Colonic mucosa (tissue), 4 donors: ENCODE data around the gene PRKCQ. TPM values are rescaled to one million over a fixed set of nuclear protein-coding genes. Genes with fewer than 3 reads are reported as not detected.

Source experiments
- DNase-seq: peaks from one replicate; pipeline ENCODE4 v3.0.0-alpha.2; 2020
- H3K27ac ChIP-seq: fragments of 200-600 bp; one replicate; pipeline ENCODE4 v1.8.0; 2021
- H3K27me3 ChIP-seq: fragments of 200-600 bp; one replicate; pipeline ENCODE4 v1.8.0; 2021
- H3K36me3 ChIP-seq: fragments of 200-600 bp; one replicate; pipeline ENCODE4 v1.8.0; 2021
- H3K4me1 ChIP-seq: fragments of 200-600 bp; one replicate; pipeline ENCODE4 v1.8.0; 2021; ENCODE audit warnings: mild to moderate bottlenecking
- H3K4me3 ChIP-seq: fragments of 200-600 bp; one replicate; pipeline ENCODE4 v1.8.0; 2021
- H3K9ac ChIP-seq, 2 donors: one replicate each; pipeline ENCODE4 v1.7.0; 2013; ENCODE audit warnings: control low read depth in 2 of 2, low read depth in 2 of 2, low read length in 2 of 2
- H3K9me3 ChIP-seq: fragments of 200-600 bp; one replicate; pipeline ENCODE4 v1.8.0; 2021
- CTCF ChIP-seq: fragments of 200-600 bp; IDR thresholded peaks from one replicate; pipeline ENCODE4 v1.8.0; 2022; ENCODE audit warnings: antibody characterized with exemption, mild to moderate bottlenecking
- intact Hi-C: fragments of 100-400 bp; cut with DNase I; formaldehyde crosslinking; loops from one replicate; pipeline ENCODE4 v1.14.1; 2022
- total RNA-seq, 2 donors: library from RNA; stranded (reverse); fragmentation: NEBNext Ultra II Directional in 1 of 2; extraction: Animal tissue kit (Norgen Biotek cat#: 25700) in 1 of 2; gene quantifications; one replicate each; pipeline ENCODE4 v1.2.1, GENCODE V29; 2021
- donor health status: healthy.
- donor health status: DM: no; HTN: no; CAD: no.
- donor health status: DM: no; HTN: no; CAD: no.

PRKCQ gene
- total RNA-seq, 2 donors from 2014 or later, result 0.93 to 0.94 TPM

- Histone ChIP-seq H3K4me3 (no peak overlapping the region), H3K9ac (no peak overlapping the region), H3K36me3 (no peaks in the 10 kb centered on the region), H3K9me3 (no peaks in the 10 kb centered on the region), H3K27ac (no peak overlapping the region), H3K4me1 (no peaks in the 10 kb centered on the region), H3K27me3 (no peaks in the 10 kb centered on the region)
- intact Hi-C loops, result no loop called here
- no peak for DNase-seq
- no peak for TF ChIP-seq CTCF
Observed at GRCh38 chr10:6460861-6461409, 119.1 kb downstream of the PRKCQ start.

GRCh38 chr10:6458814-6459213 lies 121.3 kb downstream of the PRKCQ start:
- Histone ChIP-seq H3K4me1 (no peaks in the 10 kb centered on the region), H3K27me3 (no peaks in the 10 kb centered on the region), H3K27ac (no peak overlapping the region), H3K9me3 (no peaks in the 10 kb centered on the region), H3K36me3 (no peaks in the 10 kb centered on the region), H3K9ac (no peak overlapping the region), H3K4me3 (no peak overlapping the region)
- intact Hi-C loops, result no loop called here
- DNase-seq, result no peak
- TF ChIP-seq CTCF, result no peak

- TF ChIP-seq CTCF, result no peak
- no peak for DNase-seq
- Histone ChIP-seq H3K9me3 (no peaks in the 10 kb centered on the region), H3K36me3 (no peaks in the 10 kb centered on the region), H3K9ac (no peak overlapping the region), H3K27ac (no peak overlapping the region), H3K27me3 (no peaks in the 10 kb centered on the region), H3K4me3 (no peak overlapping the region), H3K4me1 (no peaks in the 10 kb centered on the region)
- intact Hi-C loops, result no loop called here
Observed at GRCh38 chr10:6457376-6457775, 122.7 kb downstream of the PRKCQ start.

GRCh38 chr10:6456067-6456466 lies 124.0 kb downstream of the PRKCQ start:
- Histone ChIP-seq H3K4me3 (no peak overlapping the region), H3K9me3 (no peaks in the 10 kb centered on the region), H3K36me3 (no peaks in the 10 kb centered on the region), H3K9ac (no peak overlapping the region), H3K27ac (no peak overlapping the region), H3K27me3 (no peaks in the 10 kb centered on the region), H3K4me1 (no peaks in the 10 kb centered on the region)
- intact Hi-C loops, result no loop called here
- no peak for TF ChIP-seq CTCF
- no peak for DNase-seq

GRCh38 chr10:6455592-6455991 lies 124.5 kb downstream of the PRKCQ start:
- no peak for TF ChIP-seq CTCF
- H3K36me3 ChIP-seq, result no peaks in the 10 kb centered on the region
- intact Hi-C loops, result no loop called here

More at GRCh38 chr10:6455592-6455991, 124.5 kb downstream of the PRKCQ start:
- Histone ChIP-seq H3K4me3 (no peak overlapping the region), H3K9me3 (no peaks in the 10 kb centered on the region), H3K27ac (no peak overlapping the region), H3K9ac (no peak overlapping the region), H3K4me1 (no peaks in the 10 kb centered on the region), H3K27me3 (no peaks in the 10 kb centered on the region)
- no peak for DNase-seq
